GM12874 (cell line): ENCODE data around the gene MADD.

Experiments used
- TF ChIP-seq, protein P1 (sequence below): IDR thresholded peaks from 2 replicates; pipeline ENCODE4 v1.5.1; 2011; ENCODE audit warnings: low read depth, mild to moderate bottlenecking, control low read depth, low read length, moderate library complexity; ENCODE audit not compliant: insufficient read depth

MADD gene

GRCh38 chr11:47348859-47349258 lies 78.9 kb downstream of the MADD start:
- TF ChIP-seq, protein P1, sequence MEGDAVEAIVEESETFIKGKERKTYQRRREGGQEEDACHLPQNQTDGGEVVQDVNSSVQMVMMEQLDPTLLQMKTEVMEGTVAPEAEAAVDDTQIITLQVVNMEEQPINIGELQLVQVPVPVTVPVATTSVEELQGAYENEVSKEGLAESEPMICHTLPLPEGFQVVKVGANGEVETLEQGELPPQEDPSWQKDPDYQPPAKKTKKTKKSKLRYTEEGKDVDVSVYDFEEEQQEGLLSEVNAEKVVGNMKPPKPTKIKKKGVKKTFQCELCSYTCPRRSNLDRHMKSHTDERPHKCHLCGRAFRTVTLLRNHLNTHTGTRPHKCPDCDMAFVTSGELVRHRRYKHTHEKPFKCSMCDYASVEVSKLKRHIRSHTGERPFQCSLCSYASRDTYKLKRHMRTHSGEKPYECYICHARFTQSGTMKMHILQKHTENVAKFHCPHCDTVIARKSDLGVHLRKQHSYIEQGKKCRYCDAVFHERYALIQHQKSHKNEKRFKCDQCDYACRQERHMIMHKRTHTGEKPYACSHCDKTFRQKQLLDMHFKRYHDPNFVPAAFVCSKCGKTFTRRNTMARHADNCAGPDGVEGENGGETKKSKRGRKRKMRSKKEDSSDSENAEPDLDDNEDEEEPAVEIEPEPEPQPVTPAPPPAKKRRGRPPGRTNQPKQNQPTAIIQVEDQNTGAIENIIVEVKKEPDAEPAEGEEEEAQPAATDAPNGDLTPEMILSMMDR: no peak

DNA sequence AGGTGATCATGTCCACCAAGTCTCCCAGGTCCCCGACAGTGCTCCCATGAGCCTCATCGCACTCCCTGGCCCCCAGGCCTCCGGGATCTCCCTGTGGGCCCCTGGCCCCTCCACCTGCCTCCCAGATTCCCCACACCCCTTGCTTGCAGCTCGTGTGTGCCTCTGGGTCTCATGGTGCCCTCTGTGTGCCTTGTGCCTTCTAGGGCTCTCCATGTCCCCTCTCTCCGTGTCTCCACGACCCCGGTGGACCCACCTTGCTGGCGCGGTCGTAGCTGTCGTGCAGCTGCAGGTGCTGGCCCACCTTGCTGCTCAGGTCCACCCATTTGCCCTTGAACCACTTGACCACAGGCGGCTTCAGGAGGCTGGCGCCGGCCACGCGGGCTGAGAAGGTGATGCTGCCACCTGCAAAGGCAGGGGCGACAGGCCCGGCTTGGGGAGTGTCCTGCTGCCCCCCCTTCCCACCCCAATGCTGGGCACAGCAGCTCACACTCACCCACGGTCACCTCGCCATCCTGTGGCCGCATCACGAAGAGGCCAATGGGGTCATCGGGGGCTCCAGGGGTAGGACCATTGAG lies 79.7 kb downstream of the MADD start:
- TF ChIP-seq, protein P1: no peak

- TF ChIP-seq, protein P1: no peak
Observed at GRCh38 chr11:47350315-47350714, 80.4 kb downstream of the MADD start.

DNA sequence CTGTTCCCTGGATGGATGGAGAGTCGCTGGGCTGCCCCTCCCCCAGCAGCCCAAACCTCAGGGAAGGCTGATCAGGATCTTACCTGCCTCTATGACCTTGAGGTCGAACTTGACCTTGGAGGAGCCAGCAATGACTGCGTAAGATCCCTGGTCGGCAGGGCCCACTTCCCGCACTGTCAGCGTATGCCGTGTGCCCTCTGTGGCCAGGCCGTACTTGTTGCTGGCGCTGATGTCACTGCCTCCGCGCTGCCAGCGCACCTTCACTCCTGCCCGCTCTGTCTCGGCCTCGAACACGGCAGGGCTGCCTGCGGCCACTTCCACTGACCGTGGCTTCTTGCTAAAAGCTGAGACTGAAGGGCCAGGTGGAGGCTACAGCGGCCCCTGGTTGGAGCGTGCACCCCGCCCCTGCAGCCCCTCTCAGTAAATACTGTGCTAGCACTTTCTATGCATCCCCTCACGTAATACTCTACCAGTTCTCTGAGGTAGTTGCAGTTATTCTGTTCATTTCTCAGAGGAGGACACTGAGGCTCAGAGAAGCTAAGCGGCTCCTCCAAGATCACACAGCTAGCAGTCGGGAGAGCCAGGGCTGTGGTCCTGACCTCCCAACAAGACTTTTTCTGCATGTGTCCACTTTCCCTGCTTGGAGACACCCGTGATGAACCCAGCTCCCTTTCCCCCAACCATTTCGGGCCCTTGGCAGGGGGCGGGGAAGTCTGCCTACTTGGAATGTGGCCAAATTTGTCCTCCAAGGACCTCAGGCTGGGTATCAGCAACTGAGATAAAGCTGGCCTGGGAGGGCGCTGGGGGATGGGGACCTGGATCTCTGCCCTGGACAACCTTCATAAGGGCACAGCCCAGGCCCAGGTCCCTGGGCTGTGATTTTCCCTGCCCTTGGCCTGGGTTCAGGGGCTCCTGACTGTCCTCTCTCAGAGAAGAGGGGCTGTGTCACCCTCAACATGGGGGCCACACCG lies 81.5 kb downstream of the MADD start:
- TF ChIP-seq, protein P1: no peak

GRCh38 chr11:47352556-47352955 lies 82.6 kb downstream of the MADD start, which contains the start of gene MYBPC3:
MYBPC3 (minus strand) TSS chr11:47352702; CDS start chr11:47352647, 55 bp downstream.
- TF ChIP-seq, protein P1: no peak

GRCh38 chr11:47353978-47354774 lies 84.2 kb downstream of the MADD start:
- TF ChIP-seq, protein P1: no peak

- TF ChIP-seq, protein P1: no peak
Observed at GRCh38 chr11:47354913-47355282, 85.0 kb downstream of the MADD start.
